GM23248 (cell line): ENCODE data around the gene ADCY5. TPM values are rescaled to one million over a fixed set of nuclear protein-coding genes. Genes with fewer than 3 reads are reported as not detected.

Source experiments
- DNase-seq: peaks from one replicate; pipeline ENCODE4 v3.0.0-alpha.2; 2015
- H2AFZ ChIP-seq: fragments of 200-600 bp; sonication (generic); 2 replicates; pipeline ENCODE4 v1.6.1; 2016; ENCODE audit warnings: antibody characterized with exemption
- H3F3A ChIP-seq: fragments of 200-600 bp; sonication (generic); 2 replicates; pipeline ENCODE4 v1.6.1; 2016; ENCODE audit warnings: mild to moderate bottlenecking, antibody characterized with exemption, mixed run types; ENCODE audit not compliant: insufficient read depth
- H3K27ac ChIP-seq: fragments of 200-600 bp; sonication (generic); 2 replicates; pipeline ENCODE4 v1.5.1; 2016; ENCODE audit warnings: mild to moderate bottlenecking
- H3K27me3 ChIP-seq: fragments of 200-600 bp; sonication (generic); replicated peaks from 2 replicates; pipeline ENCODE4 v1.6.1; 2016; ENCODE audit warnings: mild to moderate bottlenecking; ENCODE audit not compliant: insufficient read depth
- H3K36me3 ChIP-seq: fragments of 200-600 bp; sonication (generic); 2 replicates; pipeline ENCODE4 v1.6.1; 2016; ENCODE audit warnings: low read depth, mild to moderate bottlenecking
- H3K4me1 ChIP-seq: fragments of 200-600 bp; sonication (generic); 2 replicates; pipeline ENCODE4 v1.6.1; 2016; ENCODE audit warnings: mild to moderate bottlenecking; ENCODE audit not compliant: insufficient read depth
- H3K4me2 ChIP-seq: fragments of 200-600 bp; sonication (generic); one replicate; pipeline ENCODE4 v1.6.1; 2016; ENCODE audit warnings: mild to moderate bottlenecking; ENCODE audit not compliant: unreplicated experiment
- H3K4me3 ChIP-seq: fragments of 200-600 bp; sonication (generic); 2 replicates; pipeline ENCODE4 v1.5.1; 2016; ENCODE audit warnings: mild to moderate bottlenecking
- H3K79me2 ChIP-seq: fragments of 200-600 bp; sonication (generic); 2 replicates; pipeline ENCODE4 v1.6.1; 2016; ENCODE audit warnings: mild to moderate bottlenecking; ENCODE audit not compliant: insufficient read depth
- H3K9ac ChIP-seq: fragments of 200-600 bp; sonication (generic); 2 replicates; pipeline ENCODE4 v1.6.1; 2016; ENCODE audit warnings: mild to moderate bottlenecking
- H3K9me2 ChIP-seq: fragments of 200-600 bp; sonication (generic); 2 replicates; pipeline ENCODE4 v1.6.1; 2016; ENCODE audit warnings: mixed run types, mild to moderate bottlenecking, moderate library complexity; ENCODE audit not compliant: insufficient read depth
- H3K9me3 ChIP-seq: fragments of 200-600 bp; sonication (generic); one replicate; pipeline ENCODE4 v1.6.1; 2017; ENCODE audit warnings: low read depth
- H4K20me1 ChIP-seq: fragments of 200-600 bp; sonication (generic); 2 replicates; pipeline ENCODE4 v1.6.0; 2016; ENCODE audit not compliant: insufficient read depth
- EZH2 ChIP-seq: fragments of 200-600 bp; sonication (generic); IDR thresholded peaks from 2 replicates; pipeline ENCODE4 v1.6.1; 2018; ENCODE audit warnings: antibody characterized with exemption, mild to moderate bottlenecking; ENCODE audit not compliant: insufficient read depth, poor library complexity, severe bottlenecking
- EZH2phosphoT487 ChIP-seq: fragments of 200-600 bp; sonication (generic); IDR thresholded peaks from 2 replicates; pipeline ENCODE4 v1.6.1; 2018; ENCODE audit warnings: antibody characterized with exemption, moderate library complexity, mild to moderate bottlenecking, low read depth; ENCODE audit not compliant: insufficient read depth
- WGBS, 2 experiments: methylation state at CpG; one replicate each; pipeline ENCODE4 v1.1.6; 2015 to 2017; ENCODE audit warnings: low lambda C conversion rate in 2 of 2, low coverage in 1 of 2; ENCODE audit errors: missing lambda C conversion rate in 2 of 2; 5-methylcytosine and 5-hydroxymethylcytosine counted together
- in situ Hi-C: fragments of 300-500 bp; cut with MboI; formaldehyde crosslinking; loops from 2 replicates; pipeline ENCODE4 v1.15.0; 2020
- polyA plus RNA-seq: library from polyadenylated mRNA; unstranded; fragments of >200 nt; fragmentation: Nextera tagmentation; extraction: Ambion mirVana; gene quantifications from 2 replicates; pipeline ENCODE4 v1.2.1, GENCODE V29; 2016
- total RNA-seq: library from RNA; depleted of rRNA; stranded (reverse); fragments of >200 nt; shearing (Covaris generic); gene quantifications from 2 replicates; pipeline ENCODE4 v1.2.3, GENCODE V29; 2014

Gene ADCY5
- total and polyA plus RNA-seq, 2 experiments from 2014 or later = 0.09 to 1.2 TPM

GRCh38 chr3:123337948-123338619 lies 110.8 kb downstream of the ADCY5 start:
- H3K79me2 ChIP-seq = no peaks in the 10 kb centered on the region
- WGBS, 2 experiments = 60 to 66% methylated on average over 7 to 8 of the region's 8 CpGs
- no peak for TF ChIP-seq EZH2
- TF ChIP-seq EZH2phosphoT487 = no peak
- H3K9me3 ChIP-seq = no peaks in the 10 kb centered on the region
- no peak overlapping the region for H3K27ac ChIP-seq
- no peak overlapping the region for H3K4me3 ChIP-seq
- no peak overlapping the region for H3K4me2 ChIP-seq
- H3K36me3 ChIP-seq = no peaks in the 10 kb centered on the region
- no peak overlapping the region for H3K9ac ChIP-seq
- no peaks in the 10 kb centered on the region for H3F3A ChIP-seq
- in situ Hi-C loops = loop anchor here (10.0 kb wide), 1 partner anchor 147 kb away; no protein-coding TSS in a partner anchor
- DNase-seq = no peak
- no peaks in the 10 kb centered on the region for H4K20me1 ChIP-seq
- no peaks in the 10 kb centered on the region for H3K4me1 ChIP-seq
- no peaks in the 10 kb centered on the region for H3K9me2 ChIP-seq
- no peak overlapping the region for H2AFZ ChIP-seq
- peaks cover 20% of the 10 kb centered on the region for H3K27me3 ChIP-seq

GRCh38 chr3:123337226-123337625 lies 111.7 kb downstream of the ADCY5 start:
- 82 to 84% methylated on average over 11 of the region's 11 CpGs for WGBS, 2 experiments
- Histone ChIP-seq H3K9me2 (no peaks in the 10 kb centered on the region), H3K9me3 (no peaks in the 10 kb centered on the region), H2AFZ (no peak overlapping the region), H4K20me1 (no peaks in the 10 kb centered on the region), H3F3A (no peaks in the 10 kb centered on the region), H3K27ac (no peak overlapping the region), H3K27me3 (peaks cover 20% of the 10 kb centered on the region), H3K4me3 (no peak overlapping the region), H3K79me2 (no peaks in the 10 kb centered on the region), H3K9ac (no peak overlapping the region), H3K4me1 (no peaks in the 10 kb centered on the region), H3K36me3 (no peaks in the 10 kb centered on the region), H3K4me2 (no peak overlapping the region)
- in situ Hi-C loops = loop anchor here (10.0 kb wide), 1 partner anchor 148 kb away; no protein-coding TSS in a partner anchor
- no peak for DNase-seq
- TF ChIP-seq EZH2phosphoT487 (no peak), EZH2 (no peak)

- TF ChIP-seq EZH2phosphoT487 (no peak), EZH2 (no peak)
- H3K9me2 ChIP-seq = no peaks in the 10 kb centered on the region
- no peak overlapping the region for H3K9ac ChIP-seq
- peaks cover 18% of the 10 kb centered on the region for H3K27me3 ChIP-seq
- H2AFZ ChIP-seq = no peak overlapping the region
- H3K4me1 ChIP-seq = no peaks in the 10 kb centered on the region
- H3K27ac ChIP-seq = no peak overlapping the region
- in situ Hi-C loops = loop anchor here (10.0 kb wide), 1 partner anchor 148 kb away; no protein-coding TSS in a partner anchor
- H3K79me2 ChIP-seq = no peaks in the 10 kb centered on the region
- H3F3A ChIP-seq = no peaks in the 10 kb centered on the region
- 48% methylated on average over 6 to 7 of the region's 7 CpGs for WGBS, 2 experiments
- H3K9me3 ChIP-seq = no peaks in the 10 kb centered on the region
- DNase-seq = no peak
- no peaks in the 10 kb centered on the region for H3K36me3 ChIP-seq
- H3K4me2 ChIP-seq = no peak overlapping the region
- no peak overlapping the region for H3K4me3 ChIP-seq
- H4K20me1 ChIP-seq = no peaks in the 10 kb centered on the region
Measured at GRCh38 chr3:123336441-123336851, 112.4 kb downstream of the ADCY5 start.

GRCh38 chr3:123336001-123336400 lies 112.9 kb downstream of the ADCY5 start:
- no peak for TF ChIP-seq EZH2
- no peak for TF ChIP-seq EZH2phosphoT487
- Histone ChIP-seq H3K4me2 (no peak overlapping the region), H3K9ac (no peak overlapping the region), H3K4me3 (no peak overlapping the region), H3K4me1 (no peaks in the 10 kb centered on the region), H3K79me2 (no peaks in the 10 kb centered on the region), H4K20me1 (no peaks in the 10 kb centered on the region), H3K27me3 (peaks cover 14% of the 10 kb centered on the region), H3K27ac (no peak overlapping the region), H3F3A (no peaks in the 10 kb centered on the region), H3K9me2 (no peaks in the 10 kb centered on the region), H3K9me3 (no peaks in the 10 kb centered on the region), H2AFZ (no peak overlapping the region), H3K36me3 (no peaks in the 10 kb centered on the region)
- DNase-seq = no peak
- 63 to 65% methylated on average over 2 to 4 of the region's 4 CpGs for whole genome bisulfite sequencing, 2 experiments
- in situ Hi-C loops = loop anchor here (10.0 kb wide), 1 partner anchor 149 kb away; no protein-coding TSS in a partner anchor
